Measurements from ENCODE around the gene PCDHB13. TPM values are rescaled to one million over a fixed set of nuclear protein-coding genes. Genes with fewer than 3 reads are reported as not detected.
"Not testable (repeated sequence)": the region's sequence is repeated elsewhere in the genome, so short reads cannot be mapped to it uniquely, and the experiment has no call there.

The PCDHB13 gene
- 4.4 TPM for total RNA-seq

GRCh38 chr5:141213656-141214339, at the start of gene PCDHB13:
PCDHB13 (plus strand) TSS chr5:141213919; CDS start chr5:141214124, 205 bp downstream.
- peak; percentile 31 for DNase-seq

GRCh38 chr5:141172381-141173204, 41.1 kb upstream of the PCDHB13 start, which contains the start of gene PCDHB7:
PCDHB7 (plus strand) TSS chr5:141172644; CDS start chr5:141172836, 192 bp downstream.
- peak; percentile 54 for DNase-seq

- not testable (repeated sequence) for DNase-seq
Measured at GRCh38 chr5:141174291-141175104, 39.2 kb upstream of the PCDHB13 start.

DNA sequence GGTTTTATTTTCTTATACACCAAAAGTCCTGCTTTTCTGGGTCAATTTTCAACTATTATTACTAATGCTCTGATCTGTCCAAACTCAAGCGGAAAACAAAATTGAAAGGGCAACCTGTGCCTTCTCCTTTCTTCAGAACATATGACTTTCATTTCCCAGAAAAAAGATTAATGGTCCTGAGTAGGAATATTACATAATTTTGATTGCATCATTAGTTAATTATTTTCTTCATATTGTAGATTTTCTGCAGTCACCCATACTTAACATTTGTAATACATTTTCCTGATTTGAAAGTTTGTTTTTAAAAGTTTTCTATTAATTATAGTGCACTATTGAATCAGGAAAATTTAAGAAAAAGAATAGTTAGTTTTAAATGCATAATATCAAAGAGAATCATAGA, 37.8 kb upstream of the PCDHB13 start:
- no peak for DNase-seq

- DNase-seq = not testable (repeated sequence)
Measured at GRCh38 chr5:141177577-141178191, 36.0 kb upstream of the PCDHB13 start, which contains the start of gene PCDHB8. PCDHB8 (plus strand) TSS chr5:141177790; CDS start chr5:141178035, 245 bp downstream.

- not testable (repeated sequence) for DNase-seq
Measured at GRCh38 chr5:141179371-141179770, 34.3 kb upstream of the PCDHB13 start.

DNA sequence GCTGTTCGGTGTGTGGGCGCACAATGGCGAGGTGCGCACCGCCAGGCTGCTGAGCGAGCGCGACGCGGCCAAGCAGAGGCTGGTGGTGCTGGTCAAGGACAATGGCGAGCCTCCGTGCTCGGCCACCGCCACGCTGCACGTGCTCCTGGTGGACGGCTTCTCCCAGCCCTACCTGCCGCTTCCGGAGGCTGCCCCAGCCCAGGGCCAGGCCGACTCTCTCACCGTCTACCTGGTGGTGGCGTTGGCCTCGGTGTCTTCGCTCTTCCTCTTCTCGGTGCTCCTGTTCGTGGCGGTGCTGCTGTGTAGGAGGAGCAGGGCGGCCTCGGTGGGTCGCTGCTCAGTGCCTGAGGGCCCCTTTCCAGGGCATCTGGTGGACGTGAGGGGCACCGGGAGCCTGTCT, 33.8 kb upstream of the PCDHB13 start:
- DNase-seq = not testable (repeated sequence)

DNA sequence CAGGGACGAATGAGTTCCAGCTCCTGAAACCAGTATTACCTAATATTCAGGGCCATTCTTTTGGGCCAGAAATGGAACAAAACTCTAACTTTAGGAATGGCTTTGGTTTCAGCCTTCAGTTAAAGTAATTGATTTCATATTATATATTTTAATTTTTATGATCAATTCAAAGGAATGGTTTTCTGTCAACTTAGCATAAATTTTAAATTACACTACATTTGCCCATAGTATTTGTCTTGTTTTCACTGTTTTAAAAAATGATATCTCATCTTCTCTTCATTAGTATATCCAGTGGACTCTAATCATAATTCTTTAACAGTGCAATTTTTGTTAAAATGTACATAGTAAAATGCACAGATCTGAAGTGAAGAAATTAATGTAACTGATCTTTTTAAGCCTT, 33.4 kb upstream of the PCDHB13 start:
- no peak for DNase-seq

DNA sequence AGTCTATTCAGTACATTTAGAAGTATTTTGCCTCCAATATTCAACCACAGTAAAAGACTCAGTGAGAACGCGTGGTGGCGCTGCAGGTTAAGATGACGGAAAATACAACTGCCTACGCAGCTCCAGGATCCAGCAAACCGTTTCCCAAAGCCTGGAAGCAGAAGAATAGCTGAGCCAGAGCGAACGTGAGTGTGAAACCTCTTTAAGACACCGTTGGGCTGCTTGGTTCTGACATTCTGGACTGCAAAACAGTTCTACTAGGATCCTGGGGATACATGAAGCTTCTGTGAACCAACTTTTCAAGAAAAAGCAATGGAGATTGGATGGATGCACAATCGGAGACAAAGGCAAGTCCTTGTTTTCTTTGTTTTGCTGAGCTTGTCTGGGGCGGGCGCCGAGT, 31.5 kb upstream of the PCDHB13 start, which contains the start of gene PCDHB16:
PCDHB16 (plus strand) TSS at position 140 of the 400 bp plus-strand sequence; CDS start at position 313, 173 bp downstream.
- peak; percentile 65 for DNase-seq

DNA sequence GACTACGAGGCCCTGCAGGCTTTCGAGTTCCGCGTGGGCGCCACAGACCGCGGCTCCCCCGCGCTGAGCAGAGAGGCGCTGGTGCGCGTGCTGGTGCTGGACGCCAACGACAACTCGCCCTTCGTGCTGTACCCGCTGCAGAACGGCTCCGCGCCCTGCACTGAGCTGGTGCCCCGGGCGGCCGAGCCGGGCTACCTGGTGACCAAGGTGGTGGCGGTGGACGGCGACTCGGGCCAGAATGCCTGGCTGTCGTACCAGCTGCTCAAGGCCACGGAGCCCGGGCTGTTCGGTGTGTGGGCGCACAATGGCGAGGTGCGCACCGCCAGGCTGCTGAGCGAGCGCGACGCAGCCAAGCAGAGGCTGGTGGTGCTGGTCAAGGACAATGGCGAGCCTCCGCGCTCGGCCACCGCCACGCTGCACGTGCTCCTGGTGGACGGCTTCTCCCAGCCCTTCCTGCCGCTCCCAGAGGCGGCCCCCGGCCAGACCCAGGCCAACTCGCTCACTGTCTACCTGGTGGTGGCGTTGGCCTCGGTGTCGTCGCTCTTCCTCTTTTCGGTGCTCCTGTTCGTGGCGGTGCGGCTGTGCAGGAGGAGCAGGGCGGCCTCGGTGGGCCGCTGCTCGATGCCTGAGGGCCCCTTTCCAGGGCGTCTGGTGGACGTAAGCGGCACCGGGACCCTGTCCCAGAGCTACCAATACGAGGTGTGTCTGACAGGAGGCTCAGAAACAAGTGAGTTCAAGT, 29.4 kb upstream of the PCDHB13 start:
- DNase-seq = not testable (repeated sequence)

DNA sequence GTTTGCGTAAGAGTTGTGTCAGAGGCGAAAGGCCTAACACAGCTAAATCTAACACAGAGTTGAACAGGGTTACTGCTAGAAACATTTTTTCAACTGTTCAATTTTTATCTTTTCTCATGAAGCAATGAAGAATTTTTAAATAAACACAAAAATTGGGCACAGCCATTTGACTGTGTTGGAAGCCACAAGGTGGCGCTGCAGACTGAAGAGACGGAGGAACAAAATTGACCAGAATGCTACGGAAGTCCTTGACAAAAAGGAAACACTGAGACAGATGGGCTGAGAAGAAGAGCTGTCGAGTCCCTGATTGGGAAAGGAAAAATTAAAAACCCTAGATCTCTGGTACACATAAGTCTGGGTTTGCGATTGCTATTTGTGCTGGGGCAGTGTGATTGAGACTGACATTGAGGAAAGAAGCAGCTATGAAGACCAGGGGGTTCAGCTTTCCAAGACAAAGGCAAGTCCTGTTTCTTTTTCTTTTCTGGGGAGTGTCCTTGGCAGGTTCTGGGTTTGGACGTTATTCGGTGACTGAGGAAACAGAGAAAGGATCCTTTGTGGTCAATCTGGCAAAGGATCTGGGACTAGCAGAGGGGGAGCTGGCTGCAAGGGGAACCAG, 26.7 kb upstream of the PCDHB13 start, which contains the start of gene PCDHB9:
PCDHB9 (plus strand) TSS at position 265 of the 616 bp plus-strand sequence; CDS start at position 423, 158 bp downstream.
- DNase-seq = peak; percentile 20

DNA sequence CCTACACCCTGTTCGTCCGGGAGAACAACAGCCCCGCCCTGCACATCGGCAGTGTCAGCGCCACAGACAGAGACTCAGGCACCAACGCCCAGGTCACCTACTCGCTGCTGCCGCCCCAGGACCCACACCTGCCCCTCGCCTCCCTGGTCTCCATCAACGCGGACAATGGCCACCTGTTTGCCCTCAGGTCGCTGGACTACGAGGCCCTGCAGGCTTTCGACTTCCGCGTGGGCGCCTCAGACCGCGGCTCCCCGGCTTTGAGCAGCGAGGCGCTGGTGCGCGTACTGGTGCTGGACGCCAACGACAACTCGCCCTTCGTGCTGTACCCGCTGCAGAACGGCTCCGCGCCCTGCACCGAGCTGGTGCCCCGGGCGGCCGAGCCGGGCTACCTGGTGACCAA, 25.0 kb upstream of the PCDHB13 start:
- DNase-seq = not testable (repeated sequence)

DNA sequence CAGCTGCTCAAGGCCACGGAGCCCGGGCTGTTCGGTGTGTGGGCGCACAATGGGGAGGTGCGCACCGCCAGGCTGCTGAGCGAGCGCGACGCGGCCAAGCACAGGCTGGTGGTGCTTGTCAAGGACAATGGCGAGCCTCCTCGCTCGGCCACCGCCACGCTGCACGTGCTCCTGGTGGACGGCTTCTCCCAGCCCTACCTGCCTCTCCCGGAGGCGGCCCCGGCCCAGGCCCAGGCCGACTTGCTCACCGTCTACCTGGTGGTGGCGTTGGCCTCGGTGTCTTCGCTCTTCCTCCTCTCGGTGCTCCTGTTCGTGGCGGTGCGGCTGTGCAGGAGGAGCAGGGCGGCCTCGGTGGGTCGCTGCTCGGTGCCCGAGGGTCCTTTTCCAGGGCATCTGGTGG, 24.6 kb upstream of the PCDHB13 start:
- DNase-seq = not testable (repeated sequence)

DNA sequence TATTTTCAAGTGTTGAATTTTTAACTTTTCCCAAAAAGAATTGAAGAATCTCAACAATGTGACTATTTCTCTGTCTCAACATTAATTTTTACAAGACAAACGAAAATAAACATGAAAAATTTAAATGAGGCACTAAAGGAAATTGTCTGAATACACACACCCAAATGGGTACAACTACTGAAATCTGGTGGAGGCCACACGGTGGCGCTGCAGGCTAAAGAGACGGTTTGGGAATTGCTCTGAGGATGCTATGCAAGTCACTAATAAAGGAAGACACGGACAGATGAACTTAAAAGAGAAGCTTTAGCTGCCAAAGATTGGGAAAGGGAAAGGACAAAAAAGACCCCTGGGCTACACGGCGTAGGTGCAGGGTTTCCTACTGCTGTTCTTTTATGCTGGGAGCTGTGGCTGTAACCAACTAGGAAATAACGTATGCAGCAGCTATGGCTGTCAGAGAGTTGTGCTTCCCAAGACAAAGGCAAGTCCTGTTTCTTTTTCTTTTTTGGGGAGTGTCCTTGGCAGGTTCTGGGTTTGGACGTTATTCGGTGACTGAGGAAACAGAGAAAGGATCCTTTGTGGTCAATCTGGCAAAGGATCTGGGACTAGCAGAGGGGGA, 21.5 kb upstream of the PCDHB13 start, which contains the start of gene PCDHB10:
PCDHB10 (plus strand) TSS at position 244 of the 616 bp plus-strand sequence; CDS start at position 444, 200 bp downstream.
- DNase-seq = peak; percentile 25

- DNase-seq = not testable (repeated sequence)
Measured at GRCh38 chr5:141194332-141194731, 19.4 kb upstream of the PCDHB13 start.

GRCh38 chr5:141196363-141196762, 17.4 kb upstream of the PCDHB13 start:
- DNase-seq = no peak

DNA sequence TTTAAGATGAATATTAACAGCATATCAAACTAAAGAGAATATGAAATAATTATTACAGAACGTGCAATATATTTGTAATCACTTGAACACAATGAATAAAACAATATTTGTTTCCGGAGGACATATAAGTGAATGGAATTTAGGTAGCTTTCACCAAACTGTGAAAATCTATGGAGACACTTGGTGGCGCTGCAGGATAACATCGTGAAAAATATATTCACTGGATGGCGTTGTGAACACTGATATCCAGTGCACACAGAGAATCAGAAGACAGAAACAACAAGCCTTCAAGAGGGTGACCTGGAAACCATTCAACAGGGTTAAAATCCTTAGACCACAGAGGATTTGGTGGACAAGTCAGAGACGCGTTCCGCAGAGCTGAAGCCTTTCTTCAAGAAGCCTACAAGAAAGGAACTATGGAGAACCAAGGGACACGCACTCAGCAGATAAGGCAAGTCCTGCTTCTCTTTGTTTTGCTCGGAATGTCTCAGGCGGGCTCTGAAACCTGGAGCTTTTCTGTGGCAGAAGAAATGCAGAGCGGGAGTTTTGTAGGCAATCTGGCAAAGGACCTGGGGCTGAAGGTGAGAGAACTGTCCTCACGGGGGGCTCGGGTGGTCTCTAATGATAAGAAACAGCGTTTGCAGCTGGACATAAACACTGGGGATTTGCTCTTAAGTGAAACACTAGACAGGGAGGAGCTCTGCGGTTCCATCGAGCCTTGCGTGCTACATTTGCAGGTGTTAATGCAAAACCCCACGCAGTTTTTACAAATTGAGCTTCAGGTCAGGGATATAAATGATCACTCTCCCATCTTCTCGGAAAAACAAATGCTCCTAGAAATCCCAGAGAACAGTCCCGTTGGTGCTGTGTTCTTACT, 14.1 kb upstream of the PCDHB13 start, which contains the start of gene PCDHB11:
PCDHB11 (plus strand) TSS at position 269 of the 877 bp plus-strand sequence; CDS start at position 417, 148 bp downstream.
- peak; percentile 9 for DNase-seq

GRCh38 chr5:141201126-141201525, 12.6 kb upstream of the PCDHB13 start:
- not testable (repeated sequence) for DNase-seq

All from tongue (tissue), 2 donors.